Stimulated activated CD4-positive, alpha-beta T cell treated with anti-CD3 and anti-CD28 coated beads, Interleukin-4, amount 100 ng/mL, for 4 hours (primary cell): ENCODE data around the gene PTPRM.

Source experiments
- DNase-seq, 2 experiments: peaks; one replicate each; pipeline ENCODE4 v3.0.0-alpha.2; 2020

The PTPRM gene

GRCh38 chr18:7870266-7870665, 303.1 kb downstream of the PTPRM start:
- no peak for DNase-seq

- no peak for DNase-seq
Measured at GRCh38 chr18:7870855-7871254, 303.7 kb downstream of the PTPRM start.

- no peak for DNase-seq
Measured at GRCh38 chr18:7871560-7872456, 304.7 kb downstream of the PTPRM start.

DNA sequence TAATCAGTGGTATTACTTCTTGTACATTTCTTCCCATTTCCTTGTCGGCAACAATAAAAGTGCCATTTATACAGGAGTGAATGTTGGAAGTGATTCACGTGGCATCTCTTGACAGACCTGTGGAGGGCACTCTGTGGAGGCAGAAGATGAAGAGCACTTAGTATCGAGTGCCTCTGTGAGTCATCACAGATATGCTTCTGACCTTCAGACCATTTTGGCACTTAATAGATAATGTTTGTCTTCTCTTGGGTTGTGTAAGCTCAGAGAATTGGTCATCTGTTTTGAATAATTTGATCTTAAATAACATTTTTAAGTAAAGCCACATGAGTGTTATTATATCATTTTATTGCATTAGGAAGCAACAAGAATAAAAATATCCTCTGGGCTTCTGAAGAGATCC, 305.5 kb downstream of the PTPRM start:
- no peak for DNase-seq

- DNase-seq, result no peak
Measured at GRCh38 chr18:7873316-7873715, 306.2 kb downstream of the PTPRM start.

- no peak for DNase-seq
Measured at GRCh38 chr18:7876354-7877104, 309.4 kb downstream of the PTPRM start.

DNA sequence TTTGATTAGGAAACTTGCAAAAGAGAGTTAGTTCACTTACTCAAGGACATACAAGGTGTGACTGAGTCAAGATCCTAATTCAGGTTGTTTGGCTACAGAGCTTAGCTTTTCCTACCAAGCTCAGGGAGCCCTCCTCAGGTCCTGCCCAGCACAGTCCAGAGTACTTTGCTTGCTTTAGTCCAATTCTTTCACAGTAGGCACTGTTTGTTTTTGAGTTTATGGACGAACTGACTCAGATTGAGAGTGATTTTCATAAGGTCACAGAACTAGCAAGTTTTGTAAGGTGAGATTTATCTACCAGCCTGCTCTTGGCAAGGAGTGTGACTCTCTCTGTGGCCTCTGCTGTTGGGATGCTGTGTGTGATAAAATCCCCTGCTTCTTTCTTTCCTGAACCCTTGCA, 310.5 kb downstream of the PTPRM start:
- DNase-seq, result no peak

DNA sequence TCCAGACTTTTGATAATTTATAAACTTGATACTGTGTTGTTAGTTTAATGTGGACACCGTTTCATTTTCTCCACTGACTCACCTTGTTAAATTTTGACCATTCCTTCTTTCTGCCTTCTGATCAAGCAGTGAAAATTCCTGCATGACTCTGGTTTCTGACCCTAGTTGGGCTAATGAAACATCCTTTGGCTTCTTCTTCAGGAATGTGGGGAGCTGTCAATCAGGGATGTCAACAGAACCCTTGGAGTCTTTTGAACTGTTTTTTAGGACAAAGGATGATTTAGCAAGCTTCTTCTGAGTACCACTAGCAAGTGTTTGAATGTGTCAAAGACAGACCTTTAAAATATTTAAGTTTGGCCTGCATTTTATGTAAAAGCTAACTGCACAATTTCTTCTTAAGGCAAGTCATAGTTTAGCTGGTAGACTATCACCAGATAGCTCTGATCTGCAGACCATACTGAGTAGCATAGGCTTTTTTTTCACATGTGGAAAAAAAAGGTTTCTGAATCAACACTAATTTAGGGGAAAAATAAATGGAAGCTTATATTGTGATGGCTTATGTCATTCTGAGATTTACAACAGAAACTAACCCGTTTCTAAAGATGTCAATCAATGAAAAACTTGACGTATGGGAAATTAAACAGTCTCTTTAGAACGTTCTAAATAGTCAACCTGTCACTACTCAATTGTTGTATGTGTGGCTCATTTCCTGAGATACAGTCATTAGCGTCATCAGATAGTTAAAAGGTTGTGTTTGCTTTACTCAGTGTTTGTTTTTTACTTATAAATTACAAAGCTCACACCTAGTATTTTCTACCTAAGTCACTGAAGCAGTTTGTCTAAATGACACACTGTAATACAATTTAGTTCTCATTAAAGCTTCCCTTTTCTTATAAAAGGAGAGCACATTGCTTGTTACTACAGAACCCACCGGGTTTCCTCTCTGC, 311.4 kb downstream of the PTPRM start:
- no peak for DNase-seq

- DNase-seq, result no peak
Measured at GRCh38 chr18:7879717-7880116, 312.6 kb downstream of the PTPRM start.

GRCh38 chr18:7885865-7886264, 318.7 kb downstream of the PTPRM start:
- DNase-seq, result no peak

DNA sequence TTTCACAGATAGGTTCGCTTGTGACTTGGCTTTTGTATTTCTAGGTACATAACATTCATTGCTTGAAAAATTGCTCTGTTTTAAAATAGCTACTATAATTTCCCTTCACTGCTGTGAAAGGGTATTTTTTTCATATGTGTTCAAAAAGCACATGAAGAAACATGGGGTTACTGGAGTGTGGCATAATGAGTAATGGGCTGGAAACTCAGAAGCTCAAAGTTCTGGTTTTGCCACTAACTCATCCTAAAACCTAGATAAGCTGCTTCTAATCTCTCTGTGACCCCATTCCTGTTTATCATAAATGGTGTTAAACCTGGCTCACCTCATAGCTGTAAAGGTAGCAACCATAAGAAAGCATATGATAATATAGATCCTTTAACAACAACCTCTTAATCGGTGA, 319.3 kb downstream of the PTPRM start:
- DNase-seq, result no peak

DNA sequence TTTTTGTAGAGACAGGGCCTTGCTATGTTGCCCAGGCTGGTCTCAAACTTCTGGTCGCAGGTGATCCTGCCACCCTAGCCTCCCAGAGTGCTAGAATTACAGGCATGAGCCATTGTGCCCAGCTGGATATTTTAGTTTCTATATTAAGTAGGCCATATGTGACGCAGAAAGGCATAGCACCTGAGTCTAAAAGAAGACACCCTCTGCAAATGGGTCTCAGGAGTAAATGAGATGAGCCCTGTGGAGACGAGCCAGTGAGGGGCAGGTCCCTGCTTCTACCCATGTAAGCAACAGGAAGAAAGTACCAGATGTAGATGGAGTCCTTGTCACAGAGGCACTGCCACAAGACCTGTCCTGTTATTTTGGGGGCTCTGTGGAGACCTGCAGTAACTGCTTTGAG, 322.4 kb downstream of the PTPRM start:
- no peak for DNase-seq

DNA sequence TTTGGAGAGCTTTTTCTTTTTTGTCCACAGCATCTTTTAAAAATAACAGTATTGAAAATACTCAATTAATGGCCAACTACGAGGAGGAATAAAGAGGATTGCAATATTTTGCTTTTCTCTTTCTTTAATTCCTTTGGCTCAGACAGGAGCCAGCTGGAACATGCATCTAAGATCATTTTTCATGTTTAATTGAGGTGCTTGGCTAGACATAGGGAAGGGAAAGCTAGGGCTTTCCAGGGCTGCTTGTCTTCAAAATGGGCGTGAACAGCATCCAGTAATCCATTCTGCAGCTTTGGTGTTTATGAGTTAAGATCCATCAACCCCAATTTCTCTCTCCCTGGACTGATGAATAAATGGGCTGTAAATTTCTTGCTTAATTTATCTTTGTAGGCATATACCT, 323.0 kb downstream of the PTPRM start:
- DNase-seq, result no peak

DNA sequence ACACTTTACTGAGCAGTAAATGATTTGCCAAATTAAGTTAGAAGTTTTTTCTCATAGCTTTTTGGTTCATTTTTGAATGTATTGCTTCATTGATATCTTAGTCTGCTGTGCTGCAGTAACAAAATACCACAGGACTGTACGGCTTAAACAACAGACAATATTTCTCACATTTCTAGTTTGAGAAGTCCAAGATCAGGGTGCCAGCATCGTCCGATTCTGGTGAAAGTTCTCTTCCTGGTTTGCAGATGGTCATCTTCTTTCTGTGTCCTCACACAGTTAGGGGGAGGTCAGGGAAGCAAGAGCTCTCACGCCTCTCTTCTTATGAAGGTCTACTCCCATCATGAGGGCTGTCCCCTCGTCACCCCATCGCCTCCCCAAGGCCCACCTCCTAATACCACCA, 325.4 kb downstream of the PTPRM start:
- no peak for DNase-seq

DNA sequence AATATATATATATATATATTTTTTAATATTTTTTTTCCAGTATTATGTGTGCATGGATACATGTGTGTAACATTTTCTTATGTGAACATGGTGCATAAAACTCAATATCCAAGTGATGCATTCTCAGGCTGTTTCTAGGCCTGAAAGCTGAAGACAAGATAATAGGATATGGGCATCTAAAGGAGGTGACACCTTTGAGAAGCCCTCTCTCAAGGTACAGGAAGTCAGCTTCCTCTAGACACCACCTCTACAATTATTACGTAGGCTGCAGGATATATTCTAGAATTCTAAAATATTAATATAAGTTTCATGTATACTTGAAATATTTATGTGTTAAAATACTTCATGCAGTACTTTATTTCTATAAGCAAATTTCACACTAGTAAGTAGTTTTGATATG, 327.5 kb downstream of the PTPRM start:
- DNase-seq, result no peak

GRCh38 chr18:7895346-7895745, 328.2 kb downstream of the PTPRM start:
- no peak for DNase-seq

DNA sequence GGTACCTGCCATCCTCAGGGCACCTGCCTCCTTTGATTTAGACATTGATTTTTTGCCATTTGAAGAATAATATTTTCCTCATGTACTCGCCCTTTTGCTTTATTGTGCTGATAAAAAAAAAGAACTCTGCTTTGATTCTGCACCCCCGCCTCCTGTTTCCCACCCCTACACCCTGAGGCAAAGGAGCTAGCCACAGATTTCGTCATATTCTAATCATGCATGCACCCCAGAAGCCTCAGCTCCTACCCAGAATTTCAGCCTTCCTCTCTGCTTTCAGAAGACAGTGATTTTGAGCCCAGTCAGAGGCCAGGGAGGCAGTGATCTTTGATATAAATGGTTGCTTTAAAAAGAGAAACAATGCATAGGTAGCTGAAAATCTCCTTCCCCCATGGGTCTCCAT, 329.0 kb downstream of the PTPRM start:
- DNase-seq, result no peak

DNA sequence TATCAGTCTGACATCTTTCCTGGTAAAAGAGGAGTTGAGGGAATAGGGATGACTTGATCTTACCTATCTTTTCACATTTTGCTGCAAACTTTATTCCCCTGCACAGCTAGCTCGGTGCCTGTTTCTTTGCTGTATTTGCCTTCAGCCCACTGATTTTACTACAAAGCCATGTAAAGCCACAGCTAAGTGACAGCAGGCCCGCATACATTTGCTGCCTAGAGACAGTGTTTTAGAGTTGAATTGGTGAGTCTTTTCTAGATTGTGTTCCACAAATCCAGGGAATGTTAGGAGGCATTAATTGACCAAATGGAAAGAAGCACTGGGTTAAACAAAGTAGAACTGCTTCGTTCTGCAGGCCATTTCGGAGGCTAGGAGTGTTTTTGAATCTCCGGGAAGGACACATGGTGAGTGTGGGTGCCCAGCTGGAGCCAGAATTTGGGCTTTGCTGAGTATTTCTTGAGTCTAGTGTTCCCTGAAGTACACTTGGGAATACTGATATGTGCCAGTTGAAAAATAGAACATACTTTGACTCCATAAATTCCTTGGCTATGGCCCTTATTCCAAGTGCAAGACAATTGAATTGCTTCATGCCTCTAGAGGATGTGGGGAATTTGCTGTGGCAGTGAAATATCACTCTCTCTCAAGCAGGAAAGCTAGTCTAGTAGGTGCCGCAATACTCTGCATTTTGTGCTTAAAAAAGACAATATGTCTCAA, 329.8 kb downstream of the PTPRM start:
- DNase-seq, result no peak

DNA sequence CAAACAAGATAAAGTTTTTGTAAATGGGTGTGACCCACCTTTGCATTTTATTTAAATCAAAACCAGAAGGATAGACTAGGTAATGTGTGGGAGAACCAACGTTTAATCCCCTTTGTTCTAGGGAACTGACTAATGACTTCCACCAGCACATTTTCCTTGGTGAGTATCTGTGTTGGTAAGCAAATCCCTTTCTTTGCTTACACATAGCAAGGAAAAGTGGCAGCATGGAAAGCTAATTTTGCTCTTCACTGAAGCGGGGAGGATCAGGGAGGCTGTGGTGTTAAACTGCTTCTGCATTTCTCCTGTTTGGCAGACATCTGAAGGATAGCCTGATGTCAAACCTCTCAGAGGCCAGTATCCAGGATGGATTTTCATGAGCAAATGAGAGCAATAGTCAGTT, 331.1 kb downstream of the PTPRM start:
- DNase-seq, result no peak

- DNase-seq, result no peak
Measured at GRCh38 chr18:7899078-7899477, 332.0 kb downstream of the PTPRM start.

DNA sequence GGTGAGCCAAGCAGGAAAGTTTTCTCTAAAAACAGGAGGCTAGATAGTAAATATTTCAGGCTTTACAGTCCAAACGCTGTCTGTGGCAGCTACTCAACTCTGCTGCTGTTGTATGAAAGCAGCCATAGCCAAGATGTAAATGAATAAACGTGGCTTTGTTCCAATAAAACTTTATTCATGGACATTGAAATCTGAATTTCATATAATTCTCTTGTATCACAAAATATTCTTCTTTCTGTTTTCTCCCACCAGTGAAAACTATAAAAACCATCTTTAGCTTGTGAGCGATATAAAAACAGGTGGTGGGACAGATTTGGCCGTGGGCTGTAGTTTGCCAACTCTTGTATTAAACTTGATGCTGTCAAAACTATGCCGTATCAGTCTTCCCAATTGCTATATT, 333.0 kb downstream of the PTPRM start:
- DNase-seq, result no peak

DNA sequence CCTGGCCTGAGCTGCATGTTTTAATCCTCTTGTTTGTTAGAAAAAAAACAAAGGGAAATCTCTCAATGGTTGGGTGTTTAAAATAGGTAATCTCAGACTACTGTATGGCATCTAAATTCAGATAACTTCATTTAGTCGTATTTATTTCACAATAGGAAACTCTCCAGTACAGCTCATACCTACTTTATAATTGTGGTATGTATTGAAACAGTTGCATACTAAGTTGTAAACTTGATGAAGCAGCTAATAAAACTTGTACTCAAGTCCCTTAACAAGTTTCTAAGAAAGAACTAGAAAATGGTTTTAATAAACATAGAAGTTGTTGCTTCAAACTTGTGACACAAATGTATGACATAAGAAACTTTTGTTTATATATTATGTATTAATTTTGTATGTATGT, 334.5 kb downstream of the PTPRM start:
- DNase-seq, result no peak
